Endothelial cell (in vitro differentiated cells): ENCODE data around the gene KCNJ5. TPM values are rescaled to one million over a fixed set of nuclear protein-coding genes. Genes with fewer than 3 reads are reported as not detected.

Source experiments
- DNase-seq: peaks from one replicate; pipeline ENCODE4 v3.0.0; 2021; ENCODE audit warnings: low spot score
- H3K27ac Mint-ChIP-seq: one replicate; pipeline ENCODE4 v1.8.0; 2021; ENCODE audit warnings: mixed read lengths, inconsistent platforms; ENCODE audit not compliant: unreplicated experiment
- H3K27me3 Mint-ChIP-seq: one replicate; pipeline ENCODE4 v1.8.0; 2021; ENCODE audit warnings: mild to moderate bottlenecking, moderate library complexity, mixed read lengths, inconsistent platforms; ENCODE audit not compliant: unreplicated experiment
- H3K36me3 Mint-ChIP-seq: one replicate; pipeline ENCODE4 v1.8.0; 2021; ENCODE audit warnings: mild to moderate bottlenecking, low read depth, mixed read lengths, inconsistent platforms; ENCODE audit not compliant: unreplicated experiment
- H3K4me1 Mint-ChIP-seq: one replicate; pipeline ENCODE4 v1.8.0; 2021; ENCODE audit warnings: mild to moderate bottlenecking, mixed read lengths, inconsistent platforms; ENCODE audit not compliant: unreplicated experiment
- H3K4me3 Mint-ChIP-seq: one replicate; pipeline ENCODE4 v1.8.0; 2021; ENCODE audit warnings: mild to moderate bottlenecking, mixed read lengths, inconsistent platforms; ENCODE audit not compliant: unreplicated experiment
- H3K9me3 Mint-ChIP-seq: one replicate; pipeline ENCODE4 v1.8.0; 2021; ENCODE audit warnings: mixed read lengths, inconsistent platforms; ENCODE audit not compliant: unreplicated experiment
- CTCF ChIP-seq: fragments of 200-600 bp; sonication (generic); IDR thresholded peaks from one replicate; pipeline ENCODE4 v1.5.0; 2021; ENCODE audit warnings: antibody characterized with exemption; ENCODE audit not compliant: unreplicated experiment
- total RNA-seq: library from RNA; stranded (reverse); fragmentation: NEBNext Ultra II Directional; extraction: Animal tissue kit (Norgen Biotek cat#: 25700); gene quantifications from one replicate; pipeline ENCODE4 v1.2.1, GENCODE V29; 2021; ENCODE audit not compliant: unreplicated experiment

Gene KCNJ5
- total RNA-seq, 1 donor from 2014 or later: 0.05 TPM

GRCh38 chr11:128964463-128964930, 73.3 kb downstream of the KCNJ5 start:
- H3K9me3 Mint-ChIP-seq: no peaks in the 10 kb centered on the region
- H3K27ac Mint-ChIP-seq: peak overlapping the region; percentile 91
- H3K27me3 Mint-ChIP-seq: no peaks in the 10 kb centered on the region
- DNase-seq: peak; percentile 24
- TF ChIP-seq CTCF: no peak
- H3K36me3 Mint-ChIP-seq: no peaks in the 10 kb centered on the region
- H3K4me3 Mint-ChIP-seq: no peak overlapping the region
- peaks cover 48% of the 10 kb centered on the region for H3K4me1 Mint-ChIP-seq

- no peak for TF ChIP-seq CTCF
- no peak overlapping the region for H3K4me3 Mint-ChIP-seq
- H3K9me3 Mint-ChIP-seq: no peaks in the 10 kb centered on the region
- H3K4me1 Mint-ChIP-seq: peaks cover 48% of the 10 kb centered on the region
- H3K36me3 Mint-ChIP-seq: peaks cover 8% of the 10 kb centered on the region
- no peaks in the 10 kb centered on the region for H3K27me3 Mint-ChIP-seq
- no peak for DNase-seq
- no peak overlapping the region for H3K27ac Mint-ChIP-seq
Measured at GRCh38 chr11:128965485-128965884, 74.3 kb downstream of the KCNJ5 start.

GRCh38 chr11:128967578-128967977, 76.4 kb downstream of the KCNJ5 start:
- no peak for DNase-seq
- Mint-ChIP-seq H3K4me1 (peaks cover 46% of the 10 kb centered on the region), H3K27ac (no peak overlapping the region), H3K36me3 (peaks cover 11% of the 10 kb centered on the region), H3K4me3 (no peak overlapping the region), H3K27me3 (no peaks in the 10 kb centered on the region), H3K9me3 (no peaks in the 10 kb centered on the region)
- TF ChIP-seq CTCF: no peak

GRCh38 chr11:128968916-128969315, 77.8 kb downstream of the KCNJ5 start:
- H3K27me3 Mint-ChIP-seq: no peaks in the 10 kb centered on the region
- H3K4me3 Mint-ChIP-seq: no peak overlapping the region
- H3K36me3 Mint-ChIP-seq: peaks cover 11% of the 10 kb centered on the region
- H3K4me1 Mint-ChIP-seq: peaks cover 36% of the 10 kb centered on the region
- no peak for DNase-seq
- H3K27ac Mint-ChIP-seq: no peak overlapping the region
- no peaks in the 10 kb centered on the region for H3K9me3 Mint-ChIP-seq
- TF ChIP-seq CTCF: no peak

Other genes with a start within 250 kb of the KCNJ5 start
- gene FLI1, start 197.3 kb upstream of the KCNJ5 start, total RNA-seq: 271 TPM
- not detected for gene KCNJ1, start 24.1 kb upstream of the KCNJ5 start, total RNA-seq
- gene TP53AIP1, start 51.5 kb downstream of the KCNJ5 start, total RNA-seq: 0.13 TPM